HepG2 (cell line): Measurements from ENCODE around the gene VPS29. TPM values are rescaled to one million over a fixed set of nuclear protein-coding genes. Genes with fewer than 3 reads are reported as not detected.

Experiments
- ATAC-seq: fragments of 200-7000 bp; cut with Tn5 transposase; 3 replicates; pipeline ENCODE4 v1.9.1; 2020; ENCODE audit warnings: mild to moderate bottlenecking, moderate library complexity
- BruUV-seq: library from RNA; stranded (reverse); fragments of 400-500 nt; replicated peaks from 2 replicates; lab custom pipeline; 2021; lab: Mats Ljungman, UMichigan
- CTCF ChIA-PET: fragments of 300-600 bp; formaldehyde crosslinking; extraction: SDS; loops from one replicate; lab custom pipeline; 2021; ENCODE audit warnings: low total read pairs, inconsistent platforms, low intra/inter-chr PET ratio; lab: Yijun Ruan, JAX
- POLR2A ChIA-PET: fragments of 350-600 bp; sonication (Branson Sonifier 250); formaldehyde crosslinking; loops from one replicate; lab custom pipeline; 2020; ENCODE audit warnings: antibody characterized with exemption, inconsistent platforms; lab: Yijun Ruan, JAX
- DNase-seq: peaks from one replicate; pipeline ENCODE4 v3.0.0-alpha.2; 2015; ENCODE audit warnings: low spot score
- FAIRE-seq: peaks from 3 replicates; lab custom pipeline; 2011; peaks lifted over from hg19 to GRCh38; lab: Jason Lieb, UNC
- H2AFZ ChIP-seq: one replicate; pipeline ENCODE4 v1.6.1; 2011; ENCODE audit warnings: low read length, inconsistent platforms
- H3K27ac ChIP-seq: fragments of 300-600 bp; 3 replicates; pipeline ENCODE4 v1.8.0; 2011; ENCODE audit warnings: mixed run types, mild to moderate bottlenecking, mixed read lengths, low read length, inconsistent platforms; ENCODE audit not compliant: insufficient read depth; ENCODE audit errors: extremely low read length
- H3K27me3 ChIP-seq, 2 experiments: fragments of 200-600 bp in 1 of 2; 2 replicates in 1 of 2; 3 replicates in 1 of 2; pipeline versions ENCODE4 v1.6.0 to v1.8.0; 2011; ENCODE audit warnings: low read length in 2 of 2, mild to moderate bottlenecking in 2 of 2, moderate library complexity in 2 of 2, inconsistent platforms in 1 of 2; ENCODE audit not compliant: insufficient read depth in 2 of 2, control insufficient read depth in 1 of 2
- H3K36me3 ChIP-seq, 2 experiments: fragments of 200-600 bp in 1 of 2; replicated peaks in 1 of 2; 2 replicates in 1 of 2; 3 replicates in 1 of 2; pipeline versions ENCODE4 v1.5.1 to v1.8.0; 2011; ENCODE audit warnings: low read length in 2 of 2, inconsistent platforms in 1 of 2; ENCODE audit not compliant: insufficient read depth in 2 of 2, control insufficient read depth in 1 of 2
- H3K4me1 ChIP-seq: 2 replicates; pipeline ENCODE4 v1.5.1; 2012; ENCODE audit warnings: low read length, inconsistent platforms; ENCODE audit not compliant: insufficient read depth
- H3K4me2 ChIP-seq: 2 replicates; pipeline ENCODE4 v1.6.0; 2011; ENCODE audit warnings: low read depth, low read length, inconsistent platforms
- H3K4me3 ChIP-seq, 3 experiments: fragments of 200-600 bp in 1 of 3; sonication (generic), shearing (Covaris generic) in 1 of 3; replicated peaks in 1 of 3; 2 replicates each; pipeline ENCODE4 v1.5.1; 2011 to 2016; ENCODE audit warnings: low read length in 3 of 3, inconsistent platforms in 2 of 3, low read depth in 2 of 3, mild to moderate bottlenecking in 2 of 3, control low read depth in 1 of 3, mixed read lengths in 1 of 3; ENCODE audit not compliant: insufficient read depth in 1 of 3
- H3K79me2 ChIP-seq: one replicate; pipeline ENCODE4 v1.6.1; 2011; ENCODE audit warnings: low read length, inconsistent platforms; ENCODE audit not compliant: insufficient read depth
- H3K9ac ChIP-seq: 2 replicates; pipeline ENCODE4 v1.6.0; 2011; ENCODE audit warnings: mild to moderate bottlenecking, low read depth, low read length, inconsistent platforms; ENCODE audit not compliant: insufficient read depth
- H3K9me3 ChIP-seq: 2 replicates; pipeline ENCODE4 v1.5.1; 2012; ENCODE audit warnings: mild to moderate bottlenecking, low read length
- H4K20me1 ChIP-seq: 2 replicates; pipeline ENCODE4 v1.6.0; 2011; ENCODE audit warnings: inconsistent platforms, mild to moderate bottlenecking, low read length, moderate library complexity; ENCODE audit not compliant: insufficient read depth
- CSRNP2 ChIP-seq: sonication (generic); formaldehyde crosslinking; conservative IDR thresholded peaks from 2 replicates; pipeline ENCODE4 v1.8.0; 2022; ENCODE audit warnings: low read depth, missing genetic modification reagents
- FOXJ3 ChIP-seq: sonication (generic); formaldehyde crosslinking; IDR thresholded peaks from 2 replicates; pipeline ENCODE4 v1.4.0; 2020; ENCODE audit warnings: missing genetic modification reagents, mild to moderate bottlenecking, borderline replicate concordance
- ISL2 ChIP-seq: sonication (generic); formaldehyde crosslinking; IDR thresholded peaks from 2 replicates; pipeline ENCODE4 v1.5.0; 2020; ENCODE audit warnings: missing genetic modification reagents
- MAF1 ChIP-seq: sonication (generic); formaldehyde crosslinking; IDR thresholded peaks from 2 replicates; pipeline ENCODE4 v1.5.0; 2020; ENCODE audit warnings: missing genetic modification reagents, borderline replicate concordance
- MEIS2 ChIP-seq: sonication (generic); formaldehyde crosslinking; IDR thresholded peaks from 2 replicates; pipeline ENCODE4 v1.9.0; 2021; ENCODE audit warnings: mild to moderate bottlenecking, missing genetic modification reagents
- MNT ChIP-seq: fragments of 450-650 bp; IDR thresholded peaks from 2 replicates; pipeline ENCODE4 v1.6.1; 2016
- NCOR1 ChIP-seq: fragments of 200-600 bp; sonication (generic); IDR thresholded peaks from 2 replicates; pipeline ENCODE4 v1.7.0; 2017; ENCODE audit warnings: antibody characterized with exemption, low read length, borderline replicate concordance
- NFYB ChIP-seq: sonication (generic); formaldehyde crosslinking; IDR thresholded peaks from 2 replicates; pipeline ENCODE4 v1.4.0; 2020; ENCODE audit warnings: missing genetic modification reagents
- NR2F2 ChIP-seq: IDR thresholded peaks from 2 replicates; pipeline ENCODE4 v1.6.1; 2012; ENCODE audit warnings: low read depth, inconsistent platforms, borderline replicate concordance
- RBM22 ChIP-seq: fragments of 200-400 bp; formaldehyde crosslinking; optimal IDR thresholded peaks from 2 replicates; pipeline ENCODE3; 2017; ENCODE audit warnings: mild to moderate bottlenecking, low read length, moderate library complexity
- TRIM24 ChIP-seq: sonication (generic); formaldehyde crosslinking; IDR thresholded peaks from 2 replicates; pipeline ENCODE4 v1.8.0; 2022; ENCODE audit warnings: mild to moderate bottlenecking, missing genetic modification reagents
- ZNF292 ChIP-seq: sonication (generic); formaldehyde crosslinking; IDR thresholded peaks from 2 replicates; pipeline ENCODE4 v1.8.1; 2022; ENCODE audit warnings: mild to moderate bottlenecking, low read depth, missing genetic modification reagents, borderline replicate concordance
- ZNF367 ChIP-seq: sonication (generic); formaldehyde crosslinking; IDR thresholded peaks from 2 replicates; pipeline ENCODE4 v1.4.0; 2020; ENCODE audit warnings: missing genetic modification reagents, borderline replicate concordance
- ZNF549 ChIP-seq: sonication (generic); formaldehyde crosslinking; IDR thresholded peaks from 2 replicates; pipeline ENCODE4 v1.5.0; 2020; ENCODE audit warnings: missing genetic modification reagents
- WGBS: methylation state at CpG from one replicate; pipeline ENCODE4 v1.1.6; 2017; ENCODE audit warnings: low lambda C conversion rate; 5-methylcytosine and 5-hydroxymethylcytosine counted together
- in situ Hi-C: cut with HindIII; loops from 2 replicates; pipeline ENCODE4 v1.10.0; 2017; ENCODE audit warnings: low pct_unique_long_range_greater_than_20kb; ENCODE audit not compliant: extremely low pct_ligation_motif_present
- intact Hi-C: fragments of 100-400 bp; cut with micrococcal nuclease; formaldehyde crosslinking; loops from one replicate; pipeline ENCODE4 v1.10.0; 2022; ENCODE audit not compliant: unreplicated experiment
- polyA plus RNA-seq, 8 experiments: library from polyadenylated mRNA; depleted of rRNA in 3 of 8; stranded (reverse) in 7 of 8; unstranded in 1 of 8; fragments of >200 nt; fragmentation: Illumina TruSeq in 4 of 8; extraction: Trizol in 4 of 8; gene quantifications; 2 replicates each; pipeline versions ENCODE4 v1.2.1 to v1.2.3, GENCODE V29; 2011 to 2016; ENCODE audit warnings: low read depth in 4 of 8, missing spikeins in 1 of 8, mixed read lengths in 1 of 8; ENCODE audit not compliant: insufficient read depth in 1 of 8
- total RNA-seq, 5 experiments: library from RNA; depleted of rRNA; stranded (reverse); fragments of >200 nt; fragmentation: Illumina TruSeq; extraction: Trizol; gene quantifications; 2 replicates each; pipeline ENCODE4 v1.2.3, GENCODE V29; 2016; ENCODE audit warnings: low read depth in 1 of 5

The VPS29 gene
- total and polyA plus RNA-seq, 2 of the 13 experiments (the other 11 are each of a cell fraction or from before 2014, with no cell fraction given), result 107 to 114 TPM

DNA sequence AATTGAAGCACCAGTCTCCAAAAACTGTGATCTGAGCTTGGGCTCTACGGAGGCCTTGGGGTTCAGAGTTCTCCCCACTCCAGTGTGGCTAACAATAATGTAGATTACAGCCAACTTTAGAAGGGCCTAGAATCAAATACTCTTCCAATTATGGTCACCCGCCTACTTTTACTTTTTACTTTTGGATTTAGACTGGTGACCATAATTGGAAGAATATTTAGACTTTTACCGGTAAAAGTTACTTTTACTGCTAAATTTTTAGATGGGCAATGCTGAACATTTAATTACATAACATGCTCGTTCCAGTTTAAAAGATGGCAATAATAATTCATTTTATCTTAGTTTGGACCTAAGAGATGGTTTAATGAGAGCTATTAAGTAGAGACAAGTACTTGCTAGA lies 42.1 kb upstream of the VPS29 start:
- Histone ChIP-seq H3K79me2 (peaks cover 2% of the 10 kb centered on the region), H3K27ac (no peak overlapping the region), H4K20me1 (no peaks in the 10 kb centered on the region), H3K9ac (no peak overlapping the region), H3K27me3 (no peaks in the 10 kb centered on the region), H3K36me3 (peaks cover 6 to 62% of the 10 kb centered on the region in 2 experiments; a peak in 4 of 5 replicates), H3K9me3 (no peaks in the 10 kb centered on the region), H3K4me2 (no peak overlapping the region), H3K4me1 (no peaks in the 10 kb centered on the region), H2AFZ (no peak overlapping the region), H3K4me3 (no peak overlapping the region)
- POLR2A ChIA-PET, result no interaction called here
- no TSS peak for BruUV-seq
- intact Hi-C loops, result no loop called here
- 98% methylated on average over 4 of the region's 4 CpGs for WGBS
- no peak for TF ChIP-seq NR2F2
- no peak for TF ChIP-seq NCOR1
- no peak for TF ChIP-seq FOXJ3 (CRISPR knock-in tag)
- TF ChIP-seq ZNF292, result no peak
- no peak for TF ChIP-seq ZNF367 (CRISPR knock-in tag)
- TF ChIP-seq NFYB (CRISPR knock-in tag), result no peak
- no peak for TF ChIP-seq MEIS2 (CRISPR knock-in tag)
- DNase-seq (no peak), FAIRE-seq (no peak), ATAC-seq (no peak)
- in situ Hi-C loops, result no loop called here
- CTCF ChIA-PET, result no interaction called here

- Histone ChIP-seq H3K9me3 (no peaks in the 10 kb centered on the region), H3K9ac (no peak overlapping the region), H4K20me1 (no peaks in the 10 kb centered on the region), H3K27me3 (no peaks in the 10 kb centered on the region), H3K4me3 (no peak overlapping the region), H3K27ac (no peak overlapping the region), H3K79me2 (no peaks in the 10 kb centered on the region), H3K36me3 (peaks cover 6 to 62% of the 10 kb centered on the region in 2 experiments), H2AFZ (no peak overlapping the region), H3K4me2 (no peak overlapping the region), H3K4me1 (no peaks in the 10 kb centered on the region)
- FAIRE-seq (no peak), DNase-seq (no peak), ATAC-seq (no peak)
- CTCF ChIA-PET, result no interaction called here
- TF ChIP-seq MAF1 (CRISPR knock-in tag), result no peak
- no peak for TF ChIP-seq TRIM24 (CRISPR knock-in tag)
- TF ChIP-seq RBM22, result peak; percentile 35
- TF ChIP-seq MNT, result 0 out of 2 replicates have a peak, but pooled peaks have one; percentile 27
- TF ChIP-seq CSRNP2 (CRISPR knock-in tag), result no peak
- no peak for TF ChIP-seq ZNF549
- TF ChIP-seq ISL2 (CRISPR knock-in tag), result no peak
- in situ Hi-C loops, result no loop called here
- BruUV-seq, result no TSS peak
- WGBS, result 96% methylated on average over 7 of the region's 7 CpGs
- POLR2A ChIA-PET, result no interaction called here
- intact Hi-C loops, result no loop called here
These were observed 41.5 kb upstream of the VPS29 start for GRCh38 chr12:110543252-110543959.
